AG09309 (cell line): ENCODE measurements around the gene TYSND1.

Experiments
- DNase-seq: peaks from one replicate; pipeline ENCODE4 v3.0.0-alpha.2; 2010; ENCODE audit warnings: low read depth
- H3K4me3 ChIP-seq: 2 replicates; pipeline ENCODE4 v1.5.1; 2011; ENCODE audit warnings: mild to moderate bottlenecking, low read depth, low read length, moderate library complexity; ENCODE audit not compliant: control insufficient read depth
- CTCF ChIP-seq: IDR thresholded peaks from 2 replicates; pipeline ENCODE4 v1.5.1; 2011; ENCODE audit warnings: mild to moderate bottlenecking, low read depth, low read length, inconsistent platforms; ENCODE audit not compliant: insufficient read depth, control insufficient read depth; ENCODE audit errors: missing control alignments

The TYSND1 gene

GRCh38 chr10:70158113-70158512 lies 11.6 kb upstream of the TYSND1 start:
- no peak for DNase-seq
- H3K4me3 ChIP-seq: no peak overlapping the region
- no peak for TF ChIP-seq CTCF

GRCh38 chr10:70155255-70155838 lies 8.8 kb upstream of the TYSND1 start:
- DNase-seq: no peak
- TF ChIP-seq CTCF: no peak

GRCh38 chr10:70148516-70148915 lies 2.0 kb upstream of the TYSND1 start:
- no peak overlapping the region for H3K4me3 ChIP-seq
- no peak for TF ChIP-seq CTCF
- DNase-seq: no peak

More at GRCh38 chr10:70155255-70155838, 8.8 kb upstream of the TYSND1 start:
- H3K4me3 ChIP-seq: no peak overlapping the region

DNA sequence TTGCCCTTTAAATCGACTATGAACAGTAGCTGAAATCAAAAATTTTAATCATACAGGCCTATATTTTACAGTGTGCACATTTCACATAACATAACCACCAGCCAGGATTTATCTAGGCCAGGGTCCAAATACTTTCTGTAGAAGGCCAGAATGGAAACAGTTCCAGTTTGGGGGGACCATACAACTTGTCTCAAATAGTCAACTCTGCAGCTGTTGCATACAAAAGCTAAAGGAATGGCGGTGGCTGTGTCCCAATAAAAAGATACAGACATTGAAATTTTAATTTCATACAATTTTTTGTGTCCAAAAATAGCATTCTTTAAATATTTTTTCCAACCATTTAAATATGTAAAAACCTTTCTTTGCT lies 742 bp upstream of the TYSND1 start:
- H3K4me3 ChIP-seq: no peak overlapping the region
- DNase-seq: no peak
- no peak for TF ChIP-seq CTCF

- peak; percentile 19 for TF ChIP-seq CTCF
- DNase-seq: no peak
- peak overlapping the region; percentile 54 for H3K4me3 ChIP-seq
These were observed 623 bp downstream of the TYSND1 start for GRCh38 chr10:70145666-70146488.

- DNase-seq: no peak
- no peak for TF ChIP-seq CTCF
- peak overlapping the region; percentile 54 for H3K4me3 ChIP-seq
These were observed 1.3 kb downstream of the TYSND1 start for GRCh38 chr10:70145166-70145665.
